Stimulated activated CD8-positive, alpha-beta memory T cell treated with anti-CD3 and anti-CD28 coated beads, Interleukin-4, amount 100 ng/mL, for 4 hours (primary cell): ENCODE data around the gene TDRD15.
"Not testable (repeated sequence)": the region's sequence is repeated elsewhere in the genome, so short reads cannot be mapped to it uniquely, and the experiment has no call there.

Experiments used
- DNase-seq, 2 donors: peaks; one replicate each; pipeline ENCODE4 v3.0.0-alpha.2; 2020; ENCODE audit warnings: low read depth in 2 of 2, low spot score in 1 of 2

Gene TDRD15

DNA sequence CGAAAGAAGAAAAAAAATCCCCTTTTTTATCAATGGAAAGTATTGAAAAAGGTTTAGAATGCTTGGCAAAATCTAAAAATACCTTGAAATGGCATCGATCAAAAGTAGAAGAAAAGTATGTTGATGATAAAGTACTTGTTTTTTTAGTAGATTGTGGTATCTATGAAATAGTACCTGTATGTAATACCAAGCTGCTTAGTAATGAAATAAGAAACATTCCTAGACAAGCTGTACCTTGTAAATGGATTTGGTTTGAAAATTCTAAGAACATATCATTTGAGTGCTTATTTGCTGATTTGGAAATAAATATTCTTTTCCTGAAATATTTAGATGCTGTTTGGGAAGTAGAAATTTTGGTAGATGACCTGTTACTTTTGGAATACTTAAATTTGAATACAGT is 18.4 kb downstream of the TDRD15 start:
- DNase-seq, result no peak

DNA sequence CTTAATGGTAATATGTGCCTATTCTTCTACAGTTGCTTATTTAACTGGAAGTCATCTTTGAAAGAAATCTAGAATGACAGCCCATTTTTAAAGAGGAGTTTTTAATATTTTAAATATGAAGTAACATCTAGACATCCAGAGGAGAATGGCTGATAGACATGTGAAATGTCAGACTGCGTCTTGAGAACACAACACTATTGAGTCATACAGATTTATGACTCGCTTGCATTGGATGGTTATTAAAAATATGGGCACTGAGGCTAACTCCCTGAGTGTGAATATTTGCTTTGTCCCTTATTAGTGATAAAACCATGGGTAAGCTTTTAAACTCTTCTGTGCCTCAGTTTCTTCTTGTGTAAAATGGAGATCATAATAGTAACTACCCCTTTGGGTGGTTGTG is 22.9 kb downstream of the TDRD15 start:
- DNase-seq, result no peak

DNA sequence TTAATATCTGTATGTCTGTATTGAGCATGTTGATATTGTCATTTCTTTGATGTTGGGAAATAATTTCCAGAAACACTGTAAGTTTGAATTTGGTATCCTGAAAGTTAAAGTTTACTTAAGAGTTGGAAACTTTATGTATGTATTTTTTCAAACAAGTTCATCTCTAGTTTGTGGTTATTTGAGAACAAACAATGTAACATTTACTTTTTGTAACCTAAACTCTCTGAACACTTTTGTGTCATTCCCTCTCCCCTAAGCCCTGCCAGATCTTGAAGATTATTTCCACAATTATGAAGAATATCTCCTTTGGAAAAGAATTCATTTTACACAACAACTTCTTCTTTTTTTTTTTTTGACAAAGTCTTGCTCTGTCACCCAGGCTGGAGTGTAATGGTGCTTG is 24.9 kb downstream of the TDRD15 start:
- DNase-seq, result no peak

DNA sequence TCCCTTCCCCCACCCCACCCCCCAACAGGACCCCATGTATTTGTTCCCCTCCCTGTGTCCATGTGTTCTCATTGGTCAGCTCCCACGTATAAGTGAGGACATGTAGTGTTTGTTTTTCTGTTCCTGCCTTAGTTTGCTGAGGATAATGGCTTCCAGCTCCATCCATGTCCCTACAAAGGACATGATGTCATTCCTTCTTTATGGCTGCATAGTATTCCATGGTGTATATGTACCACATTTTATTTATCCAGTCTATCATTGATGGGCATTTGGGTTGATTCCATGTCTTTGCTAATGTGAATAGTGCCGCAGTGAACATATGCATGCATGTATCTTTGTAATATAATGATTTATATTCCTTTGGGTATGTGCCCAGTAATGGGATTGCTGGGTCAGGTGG is 27.5 kb downstream of the TDRD15 start:
- not testable (repeated sequence) for DNase-seq

DNA sequence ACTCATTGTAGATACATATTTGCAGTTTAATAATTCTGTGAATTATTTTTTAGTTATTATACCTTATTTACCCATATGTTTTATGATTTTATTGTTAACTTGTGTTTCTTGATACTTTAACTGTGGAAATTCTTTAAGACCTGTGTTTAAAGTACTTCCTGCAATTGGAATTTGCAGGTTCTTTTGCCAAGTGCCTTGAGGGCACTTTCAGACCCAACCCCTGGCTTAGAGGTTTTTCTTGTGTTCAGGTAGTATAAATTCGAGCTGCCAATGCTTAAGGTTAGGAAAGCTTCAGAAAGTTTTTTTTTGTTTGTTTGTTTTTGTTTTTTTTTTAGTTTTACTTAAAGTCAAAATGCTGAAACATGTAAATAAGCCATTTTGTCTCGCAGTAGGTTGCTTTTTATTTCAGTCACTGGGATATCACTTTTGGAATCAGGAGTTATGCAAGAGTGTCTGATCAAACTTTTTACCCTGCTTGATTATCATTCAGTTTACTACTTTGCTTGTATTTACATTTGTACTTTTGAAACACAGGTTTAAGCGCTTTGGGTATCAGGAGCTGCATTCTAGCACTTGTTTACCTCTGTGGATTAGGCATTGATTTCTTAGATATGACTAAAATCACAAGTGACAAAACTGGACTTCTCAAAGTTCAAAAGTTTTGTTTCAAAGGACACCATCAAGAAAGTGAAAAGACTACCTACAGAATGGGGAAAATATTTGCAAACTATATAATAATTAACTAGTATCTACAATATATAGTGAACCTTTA is 31.8 kb downstream of the TDRD15 start:
- DNase-seq, result no peak

DNA sequence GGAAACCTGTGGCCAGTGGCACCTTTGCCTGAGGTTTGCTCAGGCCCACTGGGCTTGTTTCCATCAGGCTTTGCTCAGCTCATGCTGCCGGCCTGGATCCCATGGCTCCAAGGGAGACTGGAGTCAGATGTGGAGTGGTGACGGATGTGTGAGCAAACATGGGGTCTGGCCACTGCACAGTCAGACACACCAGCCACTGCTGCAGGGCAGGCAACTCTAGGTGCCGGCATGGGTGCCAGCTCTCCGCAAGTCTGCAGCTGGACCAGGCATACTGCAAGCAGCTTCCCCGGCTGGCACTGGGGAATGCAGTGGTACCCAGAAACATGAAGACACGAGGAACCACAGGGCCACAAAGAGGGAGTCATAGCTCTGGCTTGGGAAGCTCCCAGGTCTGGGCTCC is 37.4 kb downstream of the TDRD15 start:
- no peak for DNase-seq

DNA sequence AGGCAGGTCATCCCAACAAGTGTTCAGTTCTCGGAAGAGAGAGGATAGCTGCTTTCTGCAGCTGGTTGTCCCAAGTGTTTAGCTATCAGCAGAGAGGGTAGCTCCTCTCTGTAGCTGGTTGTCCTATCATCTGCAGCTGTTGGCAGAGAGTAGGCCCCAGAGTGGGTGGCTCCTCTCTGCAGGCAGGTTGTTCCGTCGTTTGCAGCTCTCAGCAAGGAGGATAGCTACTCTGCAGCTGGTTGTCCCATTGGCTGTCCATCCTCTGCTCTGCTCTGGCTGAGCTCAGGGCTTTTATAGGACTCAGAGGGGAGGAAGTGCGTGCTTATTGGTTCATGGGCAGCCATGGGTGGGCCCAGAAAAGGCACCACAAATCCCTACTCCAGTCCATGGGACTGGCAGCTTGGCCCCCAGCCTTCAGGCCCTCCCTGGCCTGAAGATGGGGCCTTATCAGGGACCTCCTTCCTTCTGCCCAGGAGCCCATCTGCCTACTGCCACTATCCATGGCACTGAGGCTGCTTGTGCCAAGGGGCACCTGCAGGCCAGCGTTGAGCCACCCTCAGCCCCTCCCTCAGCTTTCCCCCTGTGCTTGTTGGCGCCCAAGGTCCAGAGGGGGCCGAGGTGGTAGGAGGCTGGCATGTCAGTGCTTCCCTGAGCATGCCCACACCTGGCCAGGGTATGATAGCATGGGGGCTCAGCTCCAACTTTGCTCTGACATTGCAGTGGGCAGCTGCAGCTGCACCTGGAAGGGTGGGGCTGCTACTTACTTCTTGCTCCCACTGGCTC is 38.3 kb downstream of the TDRD15 start:
- DNase-seq, result no peak

DNA sequence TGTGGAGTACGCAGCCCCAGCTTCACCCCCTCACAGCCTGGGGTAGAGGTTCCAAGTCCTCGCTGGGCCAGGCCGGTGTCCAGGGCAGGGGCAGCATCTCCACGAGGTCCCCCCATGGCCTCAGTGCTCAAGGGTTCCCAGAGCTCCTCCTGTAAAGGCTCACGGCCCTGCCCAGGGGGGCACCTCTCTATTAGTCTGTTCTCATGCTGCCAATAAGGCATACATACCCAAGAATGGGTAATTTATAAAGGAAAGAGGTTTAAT is 38.8 kb downstream of the TDRD15 start:
- DNase-seq, result no peak

DNA sequence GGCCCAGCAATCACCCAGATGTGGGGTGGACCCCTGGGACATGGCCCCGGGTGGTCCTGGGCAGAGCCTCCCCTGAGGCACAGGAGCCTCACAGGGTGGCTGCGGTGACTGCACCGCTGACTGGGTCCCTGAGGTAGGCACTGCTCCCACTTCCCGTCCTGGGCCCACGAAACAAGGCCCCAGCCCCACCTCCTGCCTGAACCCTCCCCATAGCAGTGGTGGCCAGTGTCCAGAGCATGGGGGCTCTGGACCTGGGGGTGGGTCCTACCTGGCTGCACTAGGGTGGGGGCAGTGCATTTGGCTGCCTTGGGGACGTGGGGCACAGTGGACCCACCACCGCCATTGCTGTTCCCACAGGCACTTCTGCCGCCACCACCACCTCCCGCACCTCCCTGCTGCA is 39.4 kb downstream of the TDRD15 start:
- no peak for DNase-seq

DNA sequence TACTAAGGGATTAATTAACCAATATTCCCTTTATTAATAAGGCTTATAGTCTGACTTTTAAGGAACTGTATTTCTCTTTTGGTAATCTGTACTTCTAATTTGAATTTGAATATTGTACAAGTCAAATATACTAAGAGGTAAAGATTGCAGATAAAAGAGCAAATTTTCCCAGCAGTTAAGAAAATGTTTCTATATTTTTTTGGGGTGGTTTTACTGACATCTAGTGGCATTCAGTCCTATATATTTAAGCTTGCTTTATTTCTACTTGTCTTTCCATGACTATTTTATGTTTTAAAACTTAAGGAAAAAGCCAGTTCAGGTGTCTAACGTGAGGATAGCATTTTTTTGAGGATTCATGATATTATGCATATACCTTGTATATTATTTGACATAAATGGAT is 41.6 kb downstream of the TDRD15 start:
- no peak for DNase-seq

DNA sequence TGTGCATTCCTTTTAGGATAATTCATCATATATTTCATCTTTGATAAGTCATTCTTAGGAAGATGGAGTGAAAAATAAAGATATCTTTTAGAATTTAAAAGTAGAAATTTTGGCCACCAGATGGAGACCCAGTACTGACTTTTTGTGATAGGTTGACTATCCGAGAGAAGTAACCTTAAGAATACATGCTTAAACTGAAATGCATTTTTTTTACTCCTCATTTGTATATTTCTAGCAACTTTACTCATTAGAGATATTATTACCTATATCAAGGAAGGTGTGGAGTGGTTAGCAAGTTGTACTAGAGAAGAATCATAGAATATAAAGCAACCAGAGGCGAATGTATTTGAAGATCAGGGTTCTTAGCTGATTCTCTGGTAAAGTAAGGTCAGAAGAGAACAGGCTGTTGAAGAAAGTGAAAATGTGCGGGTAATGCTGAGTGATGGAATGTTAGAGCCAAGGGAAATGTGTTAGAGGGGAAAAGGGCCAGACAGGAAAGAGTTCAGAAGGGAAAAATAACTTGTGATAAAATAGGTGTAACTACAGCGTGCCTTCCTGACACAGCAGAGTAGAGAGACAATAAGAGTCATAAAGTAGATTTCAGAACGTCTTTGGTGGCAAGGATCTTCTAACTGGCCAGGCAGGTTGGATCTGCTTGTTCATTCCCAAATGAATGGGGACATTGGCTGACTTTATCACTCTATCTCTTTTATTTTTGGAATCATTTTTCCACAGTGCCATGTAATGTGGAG is 52.3 kb downstream of the TDRD15 start:
- DNase-seq, result no peak

DNA sequence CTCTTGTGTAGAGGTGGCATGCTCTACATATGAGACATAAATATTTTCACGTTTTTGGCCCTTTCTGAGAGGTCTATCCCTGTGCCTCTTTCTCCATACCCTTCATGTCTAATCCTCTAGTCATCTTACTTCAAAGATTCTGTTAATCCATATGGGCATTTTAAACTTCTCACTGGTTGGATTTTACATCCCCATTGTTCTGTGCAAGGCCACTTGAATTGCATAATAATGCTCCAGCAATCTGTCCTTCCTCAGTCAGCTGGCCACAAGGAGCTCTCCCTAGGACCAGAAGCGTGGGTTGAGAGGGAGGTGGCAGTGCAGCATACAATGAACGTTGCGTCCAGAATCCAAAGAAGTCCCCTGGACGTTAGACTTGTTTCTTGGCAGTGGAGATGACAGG is 58.2 kb downstream of the TDRD15 start:
- no peak for DNase-seq

DNA sequence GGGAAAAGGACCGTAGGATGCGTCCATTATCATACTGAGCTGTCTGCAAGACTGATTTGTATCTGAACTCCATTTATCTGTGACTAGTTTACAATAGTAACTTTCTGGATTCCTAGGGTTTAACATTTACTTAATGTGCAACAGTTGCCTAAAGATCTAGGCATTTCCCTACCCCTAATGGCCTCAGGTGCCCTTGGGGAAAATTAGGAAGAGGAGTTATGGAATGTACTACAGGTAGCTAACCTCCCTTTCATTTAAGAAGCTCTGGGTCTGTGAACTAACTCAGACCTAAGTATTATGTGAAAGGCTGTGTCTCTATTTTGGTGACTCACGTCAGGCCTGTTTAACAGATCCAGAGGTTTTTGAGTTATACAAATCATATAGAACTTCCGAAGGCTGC is 59.5 kb downstream of the TDRD15 start:
- DNase-seq, result no peak

DNA sequence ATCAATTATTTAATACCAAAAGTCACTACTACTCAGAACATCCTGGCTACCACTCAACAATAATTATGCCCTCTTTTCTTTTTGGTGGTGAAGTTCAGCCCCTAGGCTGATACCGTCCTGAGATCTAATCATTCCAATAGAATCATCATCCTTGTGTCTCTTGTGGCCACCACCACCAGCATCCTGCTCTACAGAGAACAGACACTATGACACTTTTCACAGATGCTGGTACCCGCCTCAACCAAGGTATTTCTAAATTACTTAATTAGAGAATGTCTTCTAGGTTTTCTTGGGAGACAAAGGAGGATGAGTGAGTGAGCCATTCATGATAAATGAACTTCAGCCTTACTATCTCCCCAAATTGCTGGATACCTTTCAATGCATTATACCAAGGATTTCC is 60.0 kb downstream of the TDRD15 start:
- DNase-seq, result no peak

DNA sequence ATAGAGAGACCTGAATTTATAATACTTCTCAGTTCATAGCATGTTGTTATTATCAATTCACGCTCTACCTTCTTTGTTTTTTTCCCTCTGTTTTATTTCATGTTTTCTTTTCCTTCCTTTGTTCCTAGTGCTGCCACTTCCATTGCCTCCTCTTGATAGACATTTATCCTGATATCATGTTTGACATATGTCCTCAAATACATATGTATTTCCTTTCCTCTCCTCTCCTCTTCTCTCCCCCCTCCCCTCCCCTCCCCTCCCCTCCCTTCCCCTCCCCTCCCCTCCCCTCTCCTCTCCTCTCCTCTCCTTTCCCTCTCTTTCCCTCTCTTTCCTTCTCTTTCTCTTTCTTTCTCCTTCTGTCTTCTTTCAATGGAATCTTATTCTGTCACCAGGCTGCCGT is 67.8 kb downstream of the TDRD15 start:
- DNase-seq, result no peak
